Liver (tissue), 3 donors: Measurements from ENCODE around the gene FEZ2.

Experiments used
- ATF3 ChIP-seq: IDR thresholded peaks from 2 replicates; pipeline ENCODE4 v1.6.1; 2016; ENCODE audit warnings: antibody characterized with exemption
- FOXA1 ChIP-seq: IDR thresholded peaks from 2 replicates; pipeline ENCODE4 v1.6.1; 2016; ENCODE audit warnings: antibody characterized with exemption
- GABPA ChIP-seq, 2 donors: IDR thresholded peaks in 1 of 2; conservative IDR thresholded peaks in 1 of 2; 2 replicates each; pipeline ENCODE4 v1.6.1; 2016; ENCODE audit warnings: antibody characterized with exemption in 2 of 2, mild to moderate bottlenecking in 1 of 2, moderate library complexity in 1 of 2
- JUND ChIP-seq, 2 donors: IDR thresholded peaks; 2 replicates each; pipeline ENCODE4 v1.6.1; 2016; ENCODE audit warnings: antibody characterized with exemption in 2 of 2
- RAD21 ChIP-seq, 2 donors: IDR thresholded peaks; 2 replicates each; pipeline ENCODE4 v1.6.1; 2016; ENCODE audit warnings: antibody characterized with exemption in 2 of 2, mild to moderate bottlenecking in 2 of 2
- SP1 ChIP-seq: IDR thresholded peaks from 2 replicates; pipeline ENCODE4 v1.6.1; 2018; ENCODE audit warnings: antibody characterized with exemption, mild to moderate bottlenecking
- TAF1 ChIP-seq: conservative IDR thresholded peaks from 2 replicates; pipeline ENCODE4 v1.6.1; 2016; ENCODE audit warnings: antibody characterized with exemption, mild to moderate bottlenecking
- YY1 ChIP-seq: IDR thresholded peaks from 2 replicates; pipeline ENCODE4 v1.6.1; 2016; ENCODE audit warnings: antibody characterized with exemption, mild to moderate bottlenecking
- TF ChIP-seq, protein P1 (sequence below): fragments of 150-350 bp; IDR thresholded peaks from 2 replicates; pipeline ENCODE4 v1.5.1; 2017; ENCODE audit warnings: improper control_type of control experiment, low read depth, low read length; ENCODE audit not compliant: missing input control
- TF ChIP-seq, protein P2 (sequence below): IDR thresholded peaks from 2 replicates; pipeline ENCODE4 v1.6.1; 2016; ENCODE audit warnings: antibody characterized with exemption, mild to moderate bottlenecking
- TF ChIP-seq, protein P3 (sequence below): IDR thresholded peaks from 2 replicates; pipeline ENCODE4 v1.6.1; 2016; ENCODE audit warnings: antibody characterized with exemption
- donor health status: healthy.
- donor health status: healthy.

GRCh38 chr2:36553683-36554082 lies 44.3 kb downstream of the FEZ2 start:
- TF ChIP-seq, protein P1, sequence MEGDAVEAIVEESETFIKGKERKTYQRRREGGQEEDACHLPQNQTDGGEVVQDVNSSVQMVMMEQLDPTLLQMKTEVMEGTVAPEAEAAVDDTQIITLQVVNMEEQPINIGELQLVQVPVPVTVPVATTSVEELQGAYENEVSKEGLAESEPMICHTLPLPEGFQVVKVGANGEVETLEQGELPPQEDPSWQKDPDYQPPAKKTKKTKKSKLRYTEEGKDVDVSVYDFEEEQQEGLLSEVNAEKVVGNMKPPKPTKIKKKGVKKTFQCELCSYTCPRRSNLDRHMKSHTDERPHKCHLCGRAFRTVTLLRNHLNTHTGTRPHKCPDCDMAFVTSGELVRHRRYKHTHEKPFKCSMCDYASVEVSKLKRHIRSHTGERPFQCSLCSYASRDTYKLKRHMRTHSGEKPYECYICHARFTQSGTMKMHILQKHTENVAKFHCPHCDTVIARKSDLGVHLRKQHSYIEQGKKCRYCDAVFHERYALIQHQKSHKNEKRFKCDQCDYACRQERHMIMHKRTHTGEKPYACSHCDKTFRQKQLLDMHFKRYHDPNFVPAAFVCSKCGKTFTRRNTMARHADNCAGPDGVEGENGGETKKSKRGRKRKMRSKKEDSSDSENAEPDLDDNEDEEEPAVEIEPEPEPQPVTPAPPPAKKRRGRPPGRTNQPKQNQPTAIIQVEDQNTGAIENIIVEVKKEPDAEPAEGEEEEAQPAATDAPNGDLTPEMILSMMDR: no peak
- TF ChIP-seq SP1 (no peak), ATF3 (no peak), JUND (IDR thresholded peaks at IDR 0.05) (no peak), FOXA1 (no peak), TAF1 (no peak), GABPA (IDR thresholded peaks at IDR 0.05 in 1 of 2, conservative IDR thresholded peaks at IDR 0.05 in 1 of 2) (no peak), YY1 (no peak), RAD21 (IDR thresholded peaks at IDR 0.05) (no peak)
- TF ChIP-seq, protein P2, sequence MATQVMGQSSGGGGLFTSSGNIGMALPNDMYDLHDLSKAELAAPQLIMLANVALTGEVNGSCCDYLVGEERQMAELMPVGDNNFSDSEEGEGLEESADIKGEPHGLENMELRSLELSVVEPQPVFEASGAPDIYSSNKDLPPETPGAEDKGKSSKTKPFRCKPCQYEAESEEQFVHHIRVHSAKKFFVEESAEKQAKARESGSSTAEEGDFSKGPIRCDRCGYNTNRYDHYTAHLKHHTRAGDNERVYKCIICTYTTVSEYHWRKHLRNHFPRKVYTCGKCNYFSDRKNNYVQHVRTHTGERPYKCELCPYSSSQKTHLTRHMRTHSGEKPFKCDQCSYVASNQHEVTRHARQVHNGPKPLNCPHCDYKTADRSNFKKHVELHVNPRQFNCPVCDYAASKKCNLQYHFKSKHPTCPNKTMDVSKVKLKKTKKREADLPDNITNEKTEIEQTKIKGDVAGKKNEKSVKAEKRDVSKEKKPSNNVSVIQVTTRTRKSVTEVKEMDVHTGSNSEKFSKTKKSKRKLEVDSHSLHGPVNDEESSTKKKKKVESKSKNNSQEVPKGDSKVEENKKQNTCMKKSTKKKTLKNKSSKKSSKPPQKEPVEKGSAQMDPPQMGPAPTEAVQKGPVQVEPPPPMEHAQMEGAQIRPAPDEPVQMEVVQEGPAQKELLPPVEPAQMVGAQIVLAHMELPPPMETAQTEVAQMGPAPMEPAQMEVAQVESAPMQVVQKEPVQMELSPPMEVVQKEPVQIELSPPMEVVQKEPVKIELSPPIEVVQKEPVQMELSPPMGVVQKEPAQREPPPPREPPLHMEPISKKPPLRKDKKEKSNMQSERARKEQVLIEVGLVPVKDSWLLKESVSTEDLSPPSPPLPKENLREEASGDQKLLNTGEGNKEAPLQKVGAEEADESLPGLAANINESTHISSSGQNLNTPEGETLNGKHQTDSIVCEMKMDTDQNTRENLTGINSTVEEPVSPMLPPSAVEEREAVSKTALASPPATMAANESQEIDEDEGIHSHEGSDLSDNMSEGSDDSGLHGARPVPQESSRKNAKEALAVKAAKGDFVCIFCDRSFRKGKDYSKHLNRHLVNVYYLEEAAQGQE: no peak
- TF ChIP-seq, protein P3, sequence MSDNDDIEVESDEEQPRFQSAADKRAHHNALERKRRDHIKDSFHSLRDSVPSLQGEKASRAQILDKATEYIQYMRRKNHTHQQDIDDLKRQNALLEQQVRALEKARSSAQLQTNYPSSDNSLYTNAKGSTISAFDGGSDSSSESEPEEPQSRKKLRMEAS: no peak
